Subcutaneous abdominal adipose tissue (tissue), 5 donors: ENCODE data around the gene KCNIP4.

ENCODE experiments used
- H3K27ac ChIP-seq: one replicate; pipeline ENCODE4 v1.7.0; 2013; ENCODE audit warnings: low read depth, mild to moderate bottlenecking, inconsistent platforms, low read length, moderate library complexity
- H3K27me3 ChIP-seq, 5 donors: one replicate each; pipeline ENCODE4 v1.7.0; 2013; ENCODE audit warnings: low read length in 5 of 5, inconsistent platforms in 1 of 5; ENCODE audit not compliant: control insufficient read depth in 5 of 5, insufficient read depth in 4 of 5
- H3K36me3 ChIP-seq, 5 donors: one replicate each; pipeline ENCODE4 v1.7.0; 2013; ENCODE audit warnings: low read length in 5 of 5; ENCODE audit not compliant: control insufficient read depth in 5 of 5, insufficient read depth in 5 of 5
- H3K4me1 ChIP-seq, 5 donors: one replicate each; pipeline ENCODE4 v1.7.0; 2013; ENCODE audit warnings: low read length in 5 of 5, mild to moderate bottlenecking in 3 of 5, moderate library complexity in 1 of 5; ENCODE audit not compliant: control insufficient read depth in 5 of 5, insufficient read depth in 5 of 5
- H3K4me3 ChIP-seq, 5 donors: one replicate each; pipeline ENCODE4 v1.7.0; 2013; ENCODE audit warnings: low read length in 5 of 5, low read depth in 1 of 5
- H3K9ac ChIP-seq, 5 donors: one replicate each; pipeline ENCODE4 v1.7.0; 2013; ENCODE audit warnings: low read length in 5 of 5, mild to moderate bottlenecking in 4 of 5, moderate library complexity in 3 of 5
- H3K9me3 ChIP-seq, 5 donors: one replicate each; pipeline ENCODE4 v1.7.0; 2013; ENCODE audit warnings: low read length in 5 of 5; ENCODE audit not compliant: control insufficient read depth in 5 of 5
- donor health status: healthy.
- donor health status: healthy.
- donor health status: healthy.
- donor health status: healthy.
- donor health status: healthy.

KCNIP4 gene

DNA sequence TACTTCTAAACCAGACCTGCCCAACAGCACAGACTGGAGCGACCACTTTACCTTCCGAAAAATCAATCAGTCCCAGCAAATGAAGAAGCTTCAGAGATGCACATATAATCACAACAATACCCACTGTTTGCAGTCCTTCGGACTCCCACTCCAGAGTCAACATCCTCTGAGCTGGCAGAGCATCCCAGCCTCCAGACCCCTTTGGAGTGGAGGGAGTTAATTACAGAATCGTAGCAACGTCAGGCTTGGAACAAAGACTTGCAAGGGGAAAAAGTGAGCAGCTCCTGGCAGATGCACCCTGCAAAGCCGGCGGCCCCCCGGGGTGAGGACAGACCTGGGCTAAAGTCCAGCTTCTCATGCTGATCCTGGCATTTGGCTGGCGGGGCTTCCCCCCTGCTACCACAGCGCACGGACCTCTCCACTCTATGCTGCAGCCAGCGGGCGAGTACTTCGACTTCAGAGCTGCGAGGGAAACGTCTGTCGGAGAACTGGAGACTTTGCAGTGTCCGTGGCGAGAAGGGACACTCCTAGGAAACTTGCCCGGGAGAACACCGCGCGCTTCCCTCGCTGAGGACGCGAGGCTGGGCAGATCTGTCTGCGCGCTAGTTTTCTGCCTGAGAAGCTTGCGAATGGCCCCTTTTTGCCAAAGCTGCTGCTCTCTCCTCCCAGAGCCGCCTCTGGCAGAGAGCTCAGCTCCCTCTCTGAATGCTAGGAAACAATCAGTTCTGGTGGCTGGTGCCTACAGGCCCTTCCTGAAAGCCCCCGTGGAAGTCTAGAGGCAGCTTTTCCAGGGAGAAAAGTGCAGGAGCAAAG, 964.6 kb downstream of the KCNIP4 start:
- Histone ChIP-seq H3K27ac (no peak overlapping the region), H3K4me1 (no peaks in the 10 kb centered on the region), H3K27me3 (peaks cover 0 to 10% (median 3%) of the 10 kb centered on the region in 5 donors), H3K4me3 (peak overlapping the region in 1 of 5 donors; percentile 17), H3K9me3 (no peaks in the 10 kb centered on the region), H3K36me3 (no peaks in the 10 kb centered on the region), H3K9ac (no peak overlapping the region)

GRCh38 chr4:20982544-20982943, 966.0 kb downstream of the KCNIP4 start:
- Histone ChIP-seq H3K27ac (no peak overlapping the region), H3K9me3 (no peaks in the 10 kb centered on the region), H3K9ac (no peak overlapping the region), H3K4me1 (no peaks in the 10 kb centered on the region), H3K36me3 (no peaks in the 10 kb centered on the region), H3K4me3 (no peak overlapping the region), H3K27me3 (peaks cover 0 to 10% (median 3%) of the 10 kb centered on the region in 5 donors)

- no peaks in the 10 kb centered on the region for H3K36me3 ChIP-seq
- no peaks in the 10 kb centered on the region for H3K4me1 ChIP-seq
- no peak overlapping the region for H3K4me3 ChIP-seq
- H3K9me3 ChIP-seq, result peaks cover 0 to 2% (median 0%) of the 10 kb centered on the region in 5 donors
- no peaks in the 10 kb centered on the region for H3K27me3 ChIP-seq
- no peak overlapping the region for H3K9ac ChIP-seq
- H3K27ac ChIP-seq, result no peak overlapping the region
Observed at GRCh38 chr4:20960291-20960690, 988.3 kb downstream of the KCNIP4 start.

- no peak overlapping the region for H3K9ac ChIP-seq
- no peak overlapping the region for H3K4me3 ChIP-seq
- no peaks in the 10 kb centered on the region for H3K4me1 ChIP-seq
- H3K27ac ChIP-seq, result no peak overlapping the region
- no peaks in the 10 kb centered on the region for H3K36me3 ChIP-seq
- peaks cover 0 to 2% (median 0%) of the 10 kb centered on the region in 5 donors for H3K9me3 ChIP-seq
- no peaks in the 10 kb centered on the region for H3K27me3 ChIP-seq
Observed at GRCh38 chr4:20954541-20954940, 994.0 kb downstream of the KCNIP4 start.

DNA sequence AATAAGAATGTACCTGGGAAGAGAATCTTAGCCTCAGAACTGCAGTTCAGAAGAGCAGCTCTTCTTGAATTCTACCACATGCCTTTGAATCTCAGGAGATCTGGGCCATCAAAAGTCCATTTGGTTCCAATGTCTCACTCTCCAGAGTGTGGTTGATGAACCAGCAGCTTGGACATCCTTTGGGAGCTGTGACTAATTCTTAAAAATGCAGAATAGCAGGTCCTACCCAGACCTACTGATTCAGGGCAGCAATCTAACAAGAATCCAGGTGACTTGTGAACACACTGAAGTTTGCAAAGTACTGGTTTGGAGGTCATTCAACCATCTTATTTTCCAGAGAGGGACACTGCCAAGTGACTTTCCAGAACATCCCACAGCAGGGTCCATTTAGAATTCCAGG, 1003.6 kb downstream of the KCNIP4 start:
- H3K27ac ChIP-seq, result no peak overlapping the region
- no peak overlapping the region for H3K4me3 ChIP-seq
- H3K27me3 ChIP-seq, result no peaks in the 10 kb centered on the region
- peaks cover 0 to 13% (median 0%) of the 10 kb centered on the region in 5 donors for H3K4me1 ChIP-seq
- no peak overlapping the region for H3K9ac ChIP-seq
- no peaks in the 10 kb centered on the region for H3K9me3 ChIP-seq
- no peaks in the 10 kb centered on the region for H3K36me3 ChIP-seq

DNA sequence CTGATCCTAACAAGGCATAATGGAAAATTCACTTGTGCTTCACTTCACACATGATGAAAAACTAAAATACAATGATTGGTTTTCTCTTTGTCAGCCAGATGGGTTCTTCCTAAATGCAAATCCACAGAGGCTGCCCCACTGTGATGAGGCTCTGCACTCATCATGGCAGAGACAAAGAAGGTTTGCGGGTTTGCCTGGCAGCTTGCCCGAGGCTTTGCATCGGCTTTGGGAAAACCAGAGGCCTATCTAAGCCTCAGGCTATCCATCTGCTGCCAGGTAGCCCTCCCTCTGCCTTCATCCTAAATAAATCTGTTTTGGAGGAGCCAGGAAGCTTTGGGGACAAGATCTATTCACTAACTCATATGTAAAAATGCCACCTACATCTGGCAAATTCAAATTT, 1004.1 kb downstream of the KCNIP4 start:
- H3K9ac ChIP-seq, result no peak overlapping the region
- H3K4me3 ChIP-seq, result no peak overlapping the region
- no peaks in the 10 kb centered on the region for H3K27me3 ChIP-seq
- H3K36me3 ChIP-seq, result no peaks in the 10 kb centered on the region
- H3K27ac ChIP-seq, result no peak overlapping the region
- H3K9me3 ChIP-seq, result no peaks in the 10 kb centered on the region
- H3K4me1 ChIP-seq, result peaks cover 0 to 13% (median 0%) of the 10 kb centered on the region in 5 donors

DNA sequence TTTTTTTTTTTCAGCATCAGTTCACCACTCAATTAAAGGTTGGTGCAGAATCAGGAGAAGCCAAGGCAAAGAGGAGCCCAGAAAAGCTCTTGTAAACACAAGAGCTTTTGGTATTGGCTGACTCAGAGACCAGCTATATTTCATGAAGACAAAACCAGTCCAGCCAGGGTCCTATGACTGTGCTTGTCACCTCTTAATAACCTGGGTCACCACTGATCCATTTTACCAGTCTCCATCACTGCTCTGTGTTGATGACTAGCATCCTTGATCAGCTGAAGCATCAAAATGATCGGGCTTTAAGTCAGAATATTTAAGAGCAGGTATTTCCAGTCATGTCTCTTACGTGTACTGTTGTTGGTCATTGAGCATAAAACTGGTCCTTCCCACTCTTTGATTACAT, 1010.4 kb downstream of the KCNIP4 start:
- Histone ChIP-seq H3K27me3 (no peaks in the 10 kb centered on the region), H3K9ac (no peak overlapping the region), H3K9me3 (no peaks in the 10 kb centered on the region), H3K4me1 (peaks cover 0 to 13% (median 0%) of the 10 kb centered on the region in 5 donors), H3K36me3 (no peaks in the 10 kb centered on the region), H3K27ac (no peak overlapping the region), H3K4me3 (no peak overlapping the region)

GRCh38 chr4:20926529-20926928, 1022.0 kb downstream of the KCNIP4 start:
- H3K9me3 ChIP-seq, result no peaks in the 10 kb centered on the region
- H3K27ac ChIP-seq, result no peak overlapping the region
- no peaks in the 10 kb centered on the region for H3K36me3 ChIP-seq
- H3K4me3 ChIP-seq, result no peak overlapping the region
- no peaks in the 10 kb centered on the region for H3K4me1 ChIP-seq
- H3K27me3 ChIP-seq, result no peaks in the 10 kb centered on the region
- no peak overlapping the region for H3K9ac ChIP-seq

- no peaks in the 10 kb centered on the region for H3K27me3 ChIP-seq
- no peak overlapping the region for H3K4me3 ChIP-seq
- no peaks in the 10 kb centered on the region for H3K9me3 ChIP-seq
- H3K9ac ChIP-seq, result no peak overlapping the region
- no peaks in the 10 kb centered on the region for H3K36me3 ChIP-seq
- H3K27ac ChIP-seq, result no peak overlapping the region
- H3K4me1 ChIP-seq, result no peaks in the 10 kb centered on the region
Observed at GRCh38 chr4:20925176-20925575, 1023.4 kb downstream of the KCNIP4 start.

DNA sequence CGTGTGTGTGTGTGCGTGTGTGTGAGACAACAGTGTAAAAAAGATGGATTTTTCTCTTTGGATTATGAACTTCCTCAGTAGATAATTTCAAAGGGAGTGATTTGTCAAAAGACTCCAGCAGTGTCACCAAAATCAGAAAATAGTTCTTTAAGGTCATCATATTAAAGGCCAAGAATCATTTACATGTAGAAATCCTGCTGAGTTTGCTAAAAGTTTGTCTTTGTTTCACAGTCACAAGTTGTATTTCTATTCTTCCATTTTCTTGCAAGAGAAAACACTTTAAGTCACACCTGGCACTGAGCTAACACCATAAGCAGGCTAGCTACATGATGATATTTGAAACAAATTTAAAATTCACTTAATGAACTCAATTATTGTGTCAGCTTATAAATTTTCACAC, 1025.6 kb downstream of the KCNIP4 start:
- Histone ChIP-seq H3K9ac (no peak overlapping the region), H3K4me3 (no peak overlapping the region), H3K4me1 (no peaks in the 10 kb centered on the region), H3K27me3 (no peaks in the 10 kb centered on the region), H3K9me3 (no peaks in the 10 kb centered on the region), H3K36me3 (no peaks in the 10 kb centered on the region), H3K27ac (no peak overlapping the region)
